GM18858 (cell line): ENCODE data around the gene DECR2.

Experiments
- ATAC-seq: cut with Tn5 transposase; IDR thresholded peaks from one replicate; pipeline ENCODE4 v1.9.1; 2021; ENCODE audit not compliant: unreplicated experiment

Gene DECR2

DNA sequence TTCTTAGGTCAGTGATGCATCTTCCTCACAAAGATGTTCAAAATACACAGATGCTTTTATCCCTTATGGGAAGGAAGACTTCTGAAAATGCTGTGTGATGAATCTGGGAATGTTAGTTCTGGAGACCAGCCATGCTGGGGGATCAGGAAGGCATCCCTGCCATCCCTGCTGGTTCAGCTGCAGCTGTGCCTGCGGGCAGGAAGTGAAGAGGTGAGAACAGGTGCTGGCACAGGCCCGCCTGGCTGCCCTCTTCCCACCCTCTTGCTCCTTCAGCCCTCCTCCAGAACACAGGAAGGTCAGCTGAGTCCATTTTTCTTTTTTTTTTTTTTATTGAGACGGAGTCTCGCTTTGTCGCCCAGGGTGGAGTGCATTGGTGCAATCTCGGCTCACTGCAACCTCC is 38.9 kb downstream of the DECR2 start:
- ATAC-seq, result no peak

DNA sequence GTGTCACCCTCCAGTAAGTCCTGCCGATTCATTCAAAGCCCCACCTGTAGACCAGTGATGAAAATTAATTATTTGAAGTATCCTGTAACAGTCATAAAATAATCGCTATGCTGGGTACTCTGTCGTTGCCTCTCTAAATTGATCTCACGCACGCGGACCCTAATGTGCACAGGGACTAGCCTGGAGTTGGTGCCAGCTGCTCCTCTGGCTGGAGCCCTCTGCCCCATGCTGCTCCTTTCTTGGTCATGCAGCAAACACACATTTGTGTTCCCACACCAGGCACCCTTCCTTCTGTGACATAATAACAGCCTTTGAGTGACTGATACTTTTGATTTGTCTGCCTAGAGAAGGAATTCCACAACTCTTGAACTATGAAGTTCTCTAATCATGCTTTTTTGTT is 39.8 kb downstream of the DECR2 start:
- ATAC-seq, result no peak

DNA sequence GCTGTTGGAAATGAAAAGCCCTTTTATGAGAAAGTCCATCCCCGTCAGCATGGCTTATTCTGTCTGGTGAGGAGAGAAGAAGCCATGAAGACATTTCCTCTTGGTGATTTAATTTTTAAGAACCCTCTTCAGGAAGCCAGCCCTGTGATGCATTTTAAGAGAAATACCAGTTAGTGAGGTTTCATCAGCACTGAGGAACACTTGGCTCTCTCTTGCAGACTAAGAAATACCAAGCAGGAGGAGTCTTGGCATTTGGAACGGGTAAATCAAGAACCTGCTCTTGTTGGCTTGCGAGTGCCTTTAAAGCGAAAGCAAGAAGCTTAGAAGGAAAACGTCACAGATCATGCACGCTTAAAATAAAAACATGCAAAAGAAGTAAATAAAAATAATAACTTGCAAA is 41.3 kb downstream of the DECR2 start:
- no peak for ATAC-seq

DNA sequence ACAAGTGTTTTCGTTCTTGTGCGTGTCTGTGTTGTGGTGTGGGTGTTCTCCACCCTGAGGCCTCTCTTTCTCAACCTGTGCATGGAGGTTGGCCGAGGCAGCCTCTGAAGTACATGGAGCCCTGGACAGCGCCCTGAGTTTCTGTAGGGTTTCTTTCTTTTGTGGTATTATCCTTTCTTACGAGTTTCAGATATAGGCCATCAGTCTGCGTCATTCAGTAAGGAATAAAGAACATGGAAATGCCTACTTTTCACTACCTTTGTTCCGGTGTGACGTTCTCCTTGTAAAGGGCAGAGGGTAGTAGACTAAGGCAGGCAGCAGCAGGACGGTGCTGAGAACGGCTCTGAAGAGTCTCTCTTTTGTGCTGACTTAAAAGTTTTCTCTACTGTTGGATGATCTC is 42.3 kb downstream of the DECR2 start:
- no peak for ATAC-seq

DNA sequence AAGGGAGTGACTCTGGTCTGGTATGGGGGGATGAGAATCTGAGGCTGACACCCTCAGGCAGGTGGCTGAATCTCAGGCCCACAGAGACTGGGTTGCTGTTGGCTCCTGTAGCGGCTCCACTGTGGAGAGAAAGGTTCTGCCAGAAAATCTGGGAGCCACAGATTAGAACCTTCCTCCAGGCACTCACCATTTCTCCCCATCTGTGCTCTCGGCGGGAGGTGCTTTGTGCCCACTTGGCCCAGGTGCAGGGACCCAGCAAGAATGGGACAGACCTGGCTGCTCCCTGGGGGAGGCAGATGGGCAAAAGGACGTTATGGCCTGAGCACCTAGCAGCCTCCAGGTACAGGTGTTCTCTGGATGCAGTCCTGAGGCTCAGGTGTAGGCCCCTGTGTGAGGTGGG is 43.9 kb downstream of the DECR2 start:
- no peak for ATAC-seq

DNA sequence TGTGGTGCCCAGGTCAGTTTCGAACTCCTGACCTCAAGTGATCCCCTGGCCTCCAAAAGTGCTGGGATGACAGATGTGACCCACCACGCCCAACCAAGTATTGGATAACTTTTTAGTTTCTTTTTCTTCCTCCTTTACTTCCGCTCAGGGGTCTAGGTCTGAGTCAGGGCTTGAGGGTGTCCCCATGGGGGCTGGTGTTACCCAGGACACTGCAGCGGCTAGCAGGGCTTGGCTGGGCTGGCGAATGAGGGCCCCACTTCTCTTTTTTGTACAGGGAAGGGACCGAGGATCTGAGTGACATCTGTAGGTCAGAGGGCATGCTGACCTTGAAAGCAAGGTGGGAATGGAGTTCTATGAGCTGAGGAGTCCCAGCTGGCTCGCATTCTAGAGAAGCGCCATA is 48.7 kb downstream of the DECR2 start:
- ATAC-seq, result no peak

DNA sequence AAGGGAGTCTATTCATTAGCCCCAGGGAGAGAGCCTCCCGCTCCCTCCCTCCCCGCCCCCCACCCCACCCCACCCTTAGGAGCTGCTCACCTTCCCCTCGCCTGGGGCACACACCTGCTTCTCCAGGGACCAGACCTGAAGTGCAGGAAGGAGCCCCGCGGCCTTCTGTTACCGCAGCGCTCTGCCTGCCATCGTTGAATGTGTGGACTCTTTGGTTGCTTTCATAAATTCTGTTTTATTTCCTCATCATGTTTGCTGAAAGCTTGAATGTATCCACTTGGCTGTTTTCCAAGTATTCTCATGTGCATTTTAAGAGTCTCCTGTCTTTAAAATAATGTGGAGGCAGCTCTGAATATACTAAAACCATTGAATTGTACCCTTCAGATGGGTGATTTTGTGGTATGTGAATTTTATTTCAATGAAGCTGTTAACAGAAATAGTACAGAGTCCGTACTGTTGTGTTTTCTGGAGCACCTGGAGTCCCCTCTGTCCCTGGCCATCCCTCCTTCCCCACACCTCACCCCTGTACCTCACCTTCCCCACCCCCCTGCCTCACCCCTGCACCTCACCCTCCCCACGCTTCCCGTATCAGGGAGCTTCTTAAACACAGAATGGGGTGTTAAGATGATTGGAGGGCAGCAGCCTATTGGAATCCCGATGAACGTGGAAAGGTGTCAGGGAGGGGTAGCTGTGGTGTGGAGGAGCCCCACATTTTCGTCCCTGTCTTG is 49.3 kb downstream of the DECR2 start:
- ATAC-seq, result no peak

DNA sequence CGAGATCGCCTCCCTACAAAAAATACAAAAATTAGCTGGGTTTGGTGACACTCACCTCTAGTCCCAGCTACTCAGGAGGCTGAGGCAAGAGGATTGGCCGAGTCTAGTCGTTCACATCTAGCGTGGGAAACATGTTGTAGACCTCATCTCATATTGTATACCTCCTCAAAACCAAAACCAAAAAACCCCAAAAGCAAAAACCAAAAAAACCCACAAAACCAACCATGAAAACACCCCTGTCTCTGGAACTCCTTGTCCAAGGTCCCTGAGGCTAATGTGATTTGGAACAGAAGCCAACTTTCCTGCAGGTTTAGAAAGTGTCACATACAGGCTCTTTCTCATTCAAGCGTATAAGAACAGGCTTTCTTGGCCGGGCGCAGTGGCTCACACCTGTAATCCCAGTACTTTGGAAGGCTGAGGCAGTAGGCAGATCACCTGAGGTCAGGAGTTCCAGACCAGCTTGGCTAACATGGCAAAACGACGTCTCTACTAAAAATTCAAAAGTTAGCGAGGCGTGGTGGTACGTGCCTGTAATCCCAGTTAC is 52.8 kb downstream of the DECR2 start:
- no peak for ATAC-seq

DNA sequence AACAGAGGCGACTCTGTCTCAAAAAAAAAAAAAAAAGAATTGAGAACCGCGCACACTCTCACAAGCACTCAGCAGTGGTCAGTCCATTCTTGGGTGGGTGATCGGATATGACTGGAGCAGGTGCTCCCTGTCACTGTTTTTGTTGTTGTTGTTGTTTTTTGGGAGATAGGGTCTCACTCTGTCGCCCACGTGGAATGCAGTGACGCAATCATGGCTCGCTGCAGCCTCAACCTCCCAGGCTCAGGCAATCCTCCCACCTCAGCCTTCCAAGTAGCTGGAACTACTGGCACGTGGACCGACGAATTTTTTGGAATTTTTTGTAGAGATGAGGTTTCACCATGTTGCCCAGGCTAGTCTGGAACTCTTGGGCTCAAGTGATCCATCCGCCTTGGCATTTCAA is 53.8 kb downstream of the DECR2 start:
- no peak for ATAC-seq

DNA sequence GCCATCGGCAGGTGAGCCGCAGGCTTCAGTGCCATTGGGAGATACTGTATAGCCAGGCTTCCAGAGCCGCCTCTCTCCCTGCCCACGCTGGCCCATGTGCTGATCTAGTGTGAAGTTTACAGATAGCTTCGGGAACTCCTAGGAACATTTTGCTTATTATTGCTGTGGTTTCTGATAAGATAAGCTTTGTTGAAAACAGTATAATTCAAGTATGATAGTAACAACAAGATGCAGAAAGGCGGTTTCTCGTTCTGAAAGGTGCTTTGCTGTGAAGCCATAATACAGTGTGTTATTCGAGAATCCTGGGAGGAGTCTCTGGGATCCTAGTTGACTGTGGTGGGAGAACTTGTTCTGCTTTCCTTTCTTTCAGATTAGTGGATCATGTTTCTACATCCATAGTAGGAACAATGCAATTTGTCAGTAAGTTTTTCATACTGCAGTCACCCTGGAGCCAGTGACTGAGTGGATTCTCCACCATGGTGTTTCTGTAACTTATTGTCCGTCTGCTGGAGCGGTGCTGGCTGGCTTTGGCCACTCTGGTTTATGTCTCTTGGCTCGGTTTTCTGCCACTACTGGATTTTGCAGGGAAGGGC is 55.3 kb downstream of the DECR2 start:
- no peak for ATAC-seq

DNA sequence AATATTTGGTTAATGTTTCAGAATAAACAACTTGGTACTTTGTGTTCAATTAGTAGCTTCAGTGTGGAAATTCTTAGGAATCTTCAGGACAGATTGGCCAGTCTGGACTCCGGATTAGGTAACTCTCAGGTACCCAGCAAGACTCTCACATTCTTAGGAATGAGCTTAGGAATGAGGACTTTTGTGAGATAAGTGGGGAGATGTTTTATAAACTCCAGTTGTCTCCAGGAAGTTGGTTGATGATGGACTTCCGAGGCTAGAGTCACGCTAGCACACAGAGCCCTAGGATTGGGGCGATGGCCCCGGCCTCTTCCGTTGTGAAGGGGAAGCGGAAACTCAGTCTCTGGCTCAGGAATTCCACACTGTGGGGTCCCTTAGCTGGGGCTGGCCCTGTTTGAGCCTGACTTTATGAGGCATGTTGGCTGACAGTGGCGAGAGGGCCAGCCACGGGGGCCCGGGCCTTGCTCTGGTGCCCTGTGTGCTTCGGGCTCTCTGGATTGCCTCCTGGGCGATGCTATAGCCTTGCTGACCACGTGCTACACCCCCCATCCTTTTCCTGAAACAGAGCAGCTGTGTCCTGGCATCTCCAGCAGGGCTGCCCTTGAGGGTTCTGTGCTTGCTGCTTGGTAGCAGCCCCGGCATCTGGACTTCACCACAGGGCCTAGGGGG is 56.2 kb downstream of the DECR2 start:
- no peak for ATAC-seq

DNA sequence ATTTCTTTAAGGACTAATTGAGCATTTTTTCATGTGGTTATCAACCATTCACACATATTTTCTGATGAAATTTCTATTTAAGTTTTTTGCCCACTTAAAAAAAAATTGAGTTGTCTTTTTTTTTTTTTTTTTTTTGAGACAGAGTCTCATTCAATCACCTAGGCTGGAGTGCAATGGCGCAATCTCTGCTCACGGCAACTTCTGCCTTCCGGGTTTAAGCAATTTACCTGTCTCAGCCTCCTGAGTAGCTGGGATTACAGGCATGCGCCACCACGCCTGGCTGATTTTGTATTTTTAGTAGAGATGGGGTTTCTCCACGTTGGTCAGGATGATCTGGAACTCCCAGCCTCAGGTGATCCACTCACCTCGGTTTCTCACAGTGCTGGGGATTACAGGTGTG is 58.1 kb downstream of the DECR2 start:
- no peak for ATAC-seq

DNA sequence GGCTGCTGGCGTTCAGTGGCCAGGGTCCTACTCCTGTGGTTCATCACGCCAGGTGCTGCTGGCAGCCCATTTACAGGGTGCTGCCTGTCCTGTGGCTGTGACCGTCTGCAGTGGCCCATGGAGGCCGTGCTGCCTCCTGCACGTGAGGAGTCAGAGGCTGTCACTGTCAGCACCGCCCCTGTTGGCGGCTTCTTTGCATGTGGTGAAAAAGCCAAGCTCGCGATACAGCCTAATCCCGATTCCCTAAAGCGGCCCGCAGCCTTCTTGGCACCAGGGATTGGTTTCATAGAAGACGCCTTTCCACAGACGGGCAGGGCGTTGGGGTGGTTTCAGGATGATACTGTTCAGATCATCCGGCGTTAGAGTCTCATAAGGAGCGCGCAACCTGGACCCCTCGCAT is 59.1 kb downstream of the DECR2 start:
- ATAC-seq, result no peak
